ENCODE data around the gene PXK.

DNA sequence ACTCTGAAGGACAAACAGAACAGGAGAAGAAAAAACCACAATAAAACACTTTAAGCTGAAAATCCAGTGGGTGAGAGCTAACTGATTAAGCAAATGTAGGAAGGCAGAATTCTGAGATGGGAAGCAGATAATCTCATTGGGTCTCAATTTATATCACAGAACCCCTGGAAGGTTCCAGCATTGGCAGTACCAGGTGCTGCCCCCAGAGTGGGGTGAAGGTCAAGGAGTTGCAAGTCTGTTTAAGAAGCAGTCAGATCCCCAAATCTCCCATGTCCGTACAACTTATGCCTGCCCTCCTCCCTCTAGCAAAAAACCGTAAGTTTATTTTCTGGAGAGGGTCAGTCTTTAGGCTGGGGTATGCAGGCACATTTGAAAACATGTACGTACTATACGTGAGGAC is 45.1 kb downstream of the PXK start:
- TF ChIP-seq, protein P1, sequence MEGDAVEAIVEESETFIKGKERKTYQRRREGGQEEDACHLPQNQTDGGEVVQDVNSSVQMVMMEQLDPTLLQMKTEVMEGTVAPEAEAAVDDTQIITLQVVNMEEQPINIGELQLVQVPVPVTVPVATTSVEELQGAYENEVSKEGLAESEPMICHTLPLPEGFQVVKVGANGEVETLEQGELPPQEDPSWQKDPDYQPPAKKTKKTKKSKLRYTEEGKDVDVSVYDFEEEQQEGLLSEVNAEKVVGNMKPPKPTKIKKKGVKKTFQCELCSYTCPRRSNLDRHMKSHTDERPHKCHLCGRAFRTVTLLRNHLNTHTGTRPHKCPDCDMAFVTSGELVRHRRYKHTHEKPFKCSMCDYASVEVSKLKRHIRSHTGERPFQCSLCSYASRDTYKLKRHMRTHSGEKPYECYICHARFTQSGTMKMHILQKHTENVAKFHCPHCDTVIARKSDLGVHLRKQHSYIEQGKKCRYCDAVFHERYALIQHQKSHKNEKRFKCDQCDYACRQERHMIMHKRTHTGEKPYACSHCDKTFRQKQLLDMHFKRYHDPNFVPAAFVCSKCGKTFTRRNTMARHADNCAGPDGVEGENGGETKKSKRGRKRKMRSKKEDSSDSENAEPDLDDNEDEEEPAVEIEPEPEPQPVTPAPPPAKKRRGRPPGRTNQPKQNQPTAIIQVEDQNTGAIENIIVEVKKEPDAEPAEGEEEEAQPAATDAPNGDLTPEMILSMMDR (IDR thresholded peaks at IDR 0.05) = no peak
- TF ChIP-seq POLR2A (IDR thresholded peaks at IDR 0.05) = no peak
